ENCODE results near the gene ZNF346. TPM values are rescaled to one million over a fixed set of nuclear protein-coding genes. Genes with fewer than 3 reads are reported as not detected.
A peak's percentile ranks its signal among the peaks of the same experiment; 100 is the strongest.
"Not testable (repeated sequence)": the region's sequence is repeated elsewhere in the genome, so short reads cannot be mapped to it uniquely, and the experiment has no call there.

ZNF346 gene
- polyA plus RNA-seq = 10 to 100 TPM in 1 of 4 donors, 1 to 10 TPM in 3; 4.2 to 15.7 (median 5.4) TPM
- long read RNA-seq, donor 1, partial matches to known transcripts = 0 of 2 reads
- long read RNA-seq, donor 1, other reads (novel, unspliced or antisense) = 0 of 2 reads
- long read RNA-seq, donor 2, partial matches to known transcripts = 0 of 1 reads
- long read RNA-seq, donor 2, other reads (novel, unspliced or antisense) = 0 of 1 reads
- long read RNA-seq, donor 3, partial matches to known transcripts = 9 of 9 reads
- long read RNA-seq, donor 3, other reads (novel, unspliced or antisense) = 0 of 9 reads
- long read RNA-seq, donor 4 = 0 reads
- long read RNA-seq, donor 5, partial matches to known transcripts = 0 of 2 reads
- long read RNA-seq, donor 5, other reads (novel, unspliced or antisense) = 0 of 2 reads
- long read RNA-seq, donor 6, transcript ZNF346-201 (7 exons, 2,314 nt) = major isoform, 5 of 7 reads
- long read RNA-seq, donor 6, partial matches to known transcripts = 0 of 7 reads
- long read RNA-seq, donor 6, other reads (novel, unspliced or antisense) = 0 of 7 reads
- long read RNA-seq, donor 7, partial matches to known transcripts = 0 of 3 reads
- long read RNA-seq, donor 7, other reads (novel, unspliced or antisense) = 0 of 3 reads
- long read RNA-seq, donor 8 = 0 reads
- long read RNA-seq, donor 9, partial matches to known transcripts = 0 of 1 reads
- long read RNA-seq, donor 9, other reads (novel, unspliced or antisense) = 0 of 1 reads
- long read RNA-seq, donor 10, partial matches to known transcripts = 0 of 5 reads
- long read RNA-seq, donor 10, other reads (novel, unspliced or antisense) = 0 of 5 reads

GRCh38 chr5:177022386-177023302 lies at the start of gene ZNF346:
ZNF346 (plus strand) TSS chr5:177022696; CDS start chr5:177022739, 43 bp downstream.
- peak; percentile 88 to 94 for DNase-seq
- 0 to 1% (median 0%) methylated on average over 52 to 77 of the region's 77 CpGs for WGBS, 3 donors
- Histone ChIP-seq H3K36me3 (ENCODE audit: control insufficient read depth in 3 of 3, insufficient read depth in 2 of 3, low read depth in 1 of 3, low read length in 3 of 3) (peaks cover 0 to 9% (median 0%) of the 10 kb centered on the region in 3 donors), H3K4me3 (ENCODE audit: low read depth in 1 of 3, low read length in 3 of 3) (peak within 1 kb of the TSS; percentile 89 to 95 (median 95)), H3K9me3 (ENCODE audit: control insufficient read depth in 2 of 2, insufficient read depth in 1 of 2, low read depth in 1 of 2, low read length in 1 of 2) (no peaks in the 10 kb centered on the region), H3K27me3 (ENCODE audit: control insufficient read depth in 3 of 3, insufficient read depth in 3 of 3, low read length in 3 of 3) (no peaks in the 10 kb centered on the region), H3K27ac (ENCODE audit: low read depth in 1 of 3, low read length in 2 of 3) (peak within 1 kb of the TSS; percentile 41 to 75 (median 65)), H3K4me1 (ENCODE audit: control insufficient read depth in 3 of 3, insufficient read depth in 2 of 3, low read depth in 1 of 3, low read length in 2 of 3) (peaks cover 3 to 6% (median 5%) of the 10 kb centered on the region in 3 donors)
- FAIRE-seq = no peak

- 76 to 82% (median 81%) methylated on average over 3 of the region's 3 CpGs for WGBS, 3 donors
These were observed 42.8 kb upstream of the ZNF346 start for GRCh38 chr5:176979669-176980068.

GRCh38 chr5:176980818-176981217 lies 41.7 kb upstream of the ZNF346 start:
- no peak overlapping the region for H3K4me3 ChIP-seq (ENCODE audit: low read depth in 1 of 3, low read length in 3 of 3)
- peaks cover 0 to 10% of the 10 kb centered on the region in 2 donors for H3K9me3 ChIP-seq (ENCODE audit: control insufficient read depth in 2 of 2, insufficient read depth in 1 of 2, low read depth in 1 of 2, low read length in 1 of 2)
- no peaks in the 10 kb centered on the region for H3K4me1 ChIP-seq (ENCODE audit: control insufficient read depth in 3 of 3, insufficient read depth in 2 of 3, low read depth in 1 of 3, low read length in 2 of 3)
- no peak overlapping the region for H3K27ac ChIP-seq (ENCODE audit: low read depth in 1 of 3, low read length in 2 of 3)
- DNase-seq (no peak), FAIRE-seq (no peak)
- peaks cover 8 to 29% (median 15%) of the 10 kb centered on the region in 3 donors for H3K36me3 ChIP-seq (ENCODE audit: control insufficient read depth in 3 of 3, insufficient read depth in 2 of 3, low read depth in 1 of 3, low read length in 3 of 3)
- no peaks in the 10 kb centered on the region for H3K27me3 ChIP-seq (ENCODE audit: control insufficient read depth in 3 of 3, insufficient read depth in 3 of 3, low read length in 3 of 3)
- 94 to 97% (median 95%) methylated on average over 7 of the region's 7 CpGs for WGBS, 3 donors

More at GRCh38 chr5:176979669-176980068, 42.8 kb upstream of the ZNF346 start:
- no peak overlapping the region for H3K4me3 ChIP-seq (ENCODE audit: low read depth in 1 of 3, low read length in 3 of 3)
- FAIRE-seq (no peak), DNase-seq (no peak)
- H3K36me3 ChIP-seq (ENCODE audit: control insufficient read depth in 3 of 3, insufficient read depth in 2 of 3, low read depth in 1 of 3, low read length in 3 of 3) = peaks cover 8 to 32% (median 17%) of the 10 kb centered on the region in 3 donors
- H3K27ac ChIP-seq (ENCODE audit: low read depth in 1 of 3, low read length in 2 of 3) = no peak overlapping the region
- H3K27me3 ChIP-seq (ENCODE audit: control insufficient read depth in 3 of 3, insufficient read depth in 3 of 3, low read length in 3 of 3) = no peaks in the 10 kb centered on the region
- peaks cover 0 to 5% of the 10 kb centered on the region in 2 donors for H3K9me3 ChIP-seq (ENCODE audit: control insufficient read depth in 2 of 2, insufficient read depth in 1 of 2, low read depth in 1 of 2, low read length in 1 of 2)
- H3K4me1 ChIP-seq (ENCODE audit: control insufficient read depth in 3 of 3, insufficient read depth in 2 of 3, low read depth in 1 of 3, low read length in 2 of 3) = no peaks in the 10 kb centered on the region

- H3K27me3 ChIP-seq (ENCODE audit: control insufficient read depth in 3 of 3, insufficient read depth in 3 of 3, low read length in 3 of 3) = not testable (repeated sequence)
These were observed 39.4 kb upstream of the ZNF346 start for GRCh38 chr5:176983112-176983511.

GRCh38 chr5:176983593-176983992 lies 38.9 kb upstream of the ZNF346 start:
- H3K36me3 ChIP-seq (ENCODE audit: control insufficient read depth in 3 of 3, insufficient read depth in 2 of 3, low read depth in 1 of 3, low read length in 3 of 3) = peaks cover 8 to 29% (median 10%) of the 10 kb centered on the region in 3 donors
- H3K27me3 ChIP-seq (ENCODE audit: control insufficient read depth in 3 of 3, insufficient read depth in 3 of 3, low read length in 3 of 3); H3K4me3 ChIP-seq (ENCODE audit: low read depth in 1 of 3, low read length in 3 of 3); H3K27ac ChIP-seq (ENCODE audit: low read depth in 1 of 3, low read length in 2 of 3); FAIRE-seq; DNase-seq; H3K4me1 ChIP-seq (ENCODE audit: control insufficient read depth in 3 of 3, insufficient read depth in 2 of 3, low read depth in 1 of 3, low read length in 2 of 3); H3K9me3 ChIP-seq (ENCODE audit: control insufficient read depth in 2 of 2, insufficient read depth in 1 of 2, low read depth in 1 of 2, low read length in 1 of 2): not testable (repeated sequence)
- 94 to 98% (median 97%) methylated on average over 13 to 21 of the region's 21 CpGs for WGBS, 3 donors

More at GRCh38 chr5:176983112-176983511, 39.4 kb upstream of the ZNF346 start:
- not testable (repeated sequence) for FAIRE-seq; DNase-seq; H3K27ac ChIP-seq (ENCODE audit: low read depth in 1 of 3, low read length in 2 of 3); H3K4me1 ChIP-seq (ENCODE audit: control insufficient read depth in 3 of 3, insufficient read depth in 2 of 3, low read depth in 1 of 3, low read length in 2 of 3); H3K4me3 ChIP-seq (ENCODE audit: low read depth in 1 of 3, low read length in 3 of 3); H3K9me3 ChIP-seq (ENCODE audit: control insufficient read depth in 2 of 2, insufficient read depth in 1 of 2, low read depth in 1 of 2, low read length in 1 of 2)
- H3K36me3 ChIP-seq (ENCODE audit: control insufficient read depth in 3 of 3, insufficient read depth in 2 of 3, low read depth in 1 of 3, low read length in 3 of 3) = peaks cover 8 to 29% (median 10%) of the 10 kb centered on the region in 3 donors
- 82 to 90% (median 86%) methylated on average over 10 to 13 of the region's 13 CpGs for WGBS, 3 donors

- H3K4me3 ChIP-seq (ENCODE audit: low read depth in 1 of 3, low read length in 3 of 3); DNase-seq; FAIRE-seq; H3K27me3 ChIP-seq (ENCODE audit: control insufficient read depth in 3 of 3, insufficient read depth in 3 of 3, low read length in 3 of 3); H3K27ac ChIP-seq (ENCODE audit: low read depth in 1 of 3, low read length in 2 of 3); H3K9me3 ChIP-seq (ENCODE audit: control insufficient read depth in 2 of 2, insufficient read depth in 1 of 2, low read depth in 1 of 2, low read length in 1 of 2); H3K4me1 ChIP-seq (ENCODE audit: control insufficient read depth in 3 of 3, insufficient read depth in 2 of 3, low read depth in 1 of 3, low read length in 2 of 3): not testable (repeated sequence)
- H3K36me3 ChIP-seq (ENCODE audit: control insufficient read depth in 3 of 3, insufficient read depth in 2 of 3, low read depth in 1 of 3, low read length in 3 of 3) = peaks cover 8 to 29% (median 10%) of the 10 kb centered on the region in 3 donors
- 98% methylated on average over 27 to 28 of the region's 28 CpGs for WGBS, 3 donors
These were observed 38.3 kb upstream of the ZNF346 start for GRCh38 chr5:176984176-176984575.

- DNase-seq (no peak), FAIRE-seq (no peak)
- Histone ChIP-seq H3K4me1 (ENCODE audit: control insufficient read depth in 3 of 3, insufficient read depth in 2 of 3, low read depth in 1 of 3, low read length in 2 of 3) (no peaks in the 10 kb centered on the region), H3K36me3 (ENCODE audit: control insufficient read depth in 3 of 3, insufficient read depth in 2 of 3, low read depth in 1 of 3, low read length in 3 of 3) (peaks cover 4 to 22% (median 4%) of the 10 kb centered on the region in 3 donors), H3K9me3 (ENCODE audit: control insufficient read depth in 2 of 2, insufficient read depth in 1 of 2, low read depth in 1 of 2, low read length in 1 of 2) (peaks cover 0 to 10% of the 10 kb centered on the region in 2 donors), H3K4me3 (ENCODE audit: low read depth in 1 of 3, low read length in 3 of 3) (no peak overlapping the region), H3K27ac (ENCODE audit: low read depth in 1 of 3, low read length in 2 of 3) (no peak overlapping the region), H3K27me3 (ENCODE audit: control insufficient read depth in 3 of 3, insufficient read depth in 3 of 3, low read length in 3 of 3) (no peaks in the 10 kb centered on the region)
- 65 to 88% (median 71%) methylated on average over 2 of the region's 2 CpGs for WGBS, 3 donors
These were observed 37.0 kb upstream of the ZNF346 start for GRCh38 chr5:176985516-176985915.
